Upper lobe of left lung (tissue), 6 donors: ENCODE data around the gene RAC3. TPM values are rescaled to one million over a fixed set of nuclear protein-coding genes. Genes with fewer than 3 reads are reported as not detected.

ENCODE experiments used
- ATAC-seq, 2 donors: fragments of 200-7000 bp; cut with Tn5 transposase; one replicate each; pipeline ENCODE4 v1.9.1; 2022; ENCODE audit warnings: mild to moderate bottlenecking in 2 of 2, moderate library complexity in 2 of 2; ENCODE audit not compliant: low FRiP score in 2 of 2
- DNase-seq, 2 donors: peaks; one replicate each; pipeline ENCODE4 v3.0.0-alpha.2; 2019 to 2020
- H3K27ac ChIP-seq, 4 donors: fragments of 200-600 bp; sonication (generic); one replicate each; pipeline ENCODE4 v1.5.1; 2016 to 2019
- H3K27me3 ChIP-seq, 4 donors: fragments of 200-600 bp; sonication (generic); one replicate each; pipeline ENCODE4 v1.5.1; 2017 to 2019
- H3K36me3 ChIP-seq, 4 donors: fragments of 200-600 bp; sonication (generic); one replicate each; pipeline ENCODE4 v1.5.1; 2016 to 2019
- H3K4me1 ChIP-seq, 4 donors: fragments of 200-600 bp; sonication (generic); one replicate each; pipeline ENCODE4 v1.5.1; 2018 to 2019
- H3K4me3 ChIP-seq, 4 donors: fragments of 200-600 bp; sonication (generic); one replicate each; pipeline ENCODE4 v1.5.1; 2017 to 2019; ENCODE audit warnings: mild to moderate bottlenecking in 2 of 4, moderate library complexity in 1 of 4
- H3K9me3 ChIP-seq, 4 donors: fragments of 200-600 bp; sonication (generic); one replicate each; pipeline ENCODE4 v1.5.1; 2018 to 2019
- CTCF ChIP-seq, 6 experiments: fragments of 450-650 bp in 4 of 6; fragments of 200-600 bp in 2 of 6; sonication (generic) in 2 of 6; IDR thresholded peaks; one replicate each; pipeline ENCODE4 v1.5.1; 2016 to 2019; ENCODE audit warnings: antibody characterized with exemption in 6 of 6
- EP300 ChIP-seq, 4 donors: sonication (generic); formaldehyde crosslinking; IDR thresholded peaks; one replicate each; pipeline ENCODE4 v1.5.1; 2017; ENCODE audit warnings: antibody characterized with exemption in 4 of 4, control low read depth in 2 of 4
- POLR2A ChIP-seq, 4 donors: fragments of 450-650 bp; IDR thresholded peaks; one replicate each; pipeline ENCODE4 v1.5.1; 2016 to 2017; ENCODE audit warnings: antibody characterized with exemption in 4 of 4, mild to moderate bottlenecking in 2 of 4
- POLR2AphosphoS5 ChIP-seq, 2 donors: sonication (generic); formaldehyde crosslinking; IDR thresholded peaks; one replicate each; pipeline ENCODE4 v1.5.1; 2017; ENCODE audit warnings: antibody characterized with exemption in 2 of 2
- WGBS, 2 donors: methylation state at CpG; one replicate each; pipeline ENCODE4 v1.1.5; 2017 to 2018; 5-methylcytosine and 5-hydroxymethylcytosine counted together
- total RNA-seq, 6 donors: library from RNA; depleted of rRNA in 4 of 6; stranded (reverse); fragments of >200 nt in 4 of 6; gene quantifications; one replicate each; pipeline versions ENCODE4 v1.1.0 to v1.2.1, GENCODE V29; 2016 to 2021
- donor health status: DM: no; HTN: no; CAD: no; lungs with moderate emphysema.
- donor health status: DM: no; HTN: yes; CAD: no; lungs with severe emphysema.

The RAC3 gene
- total RNA-seq, 6 donors from 2014 or later = 3.0 to 12.6 (median 7.1) TPM

DNA sequence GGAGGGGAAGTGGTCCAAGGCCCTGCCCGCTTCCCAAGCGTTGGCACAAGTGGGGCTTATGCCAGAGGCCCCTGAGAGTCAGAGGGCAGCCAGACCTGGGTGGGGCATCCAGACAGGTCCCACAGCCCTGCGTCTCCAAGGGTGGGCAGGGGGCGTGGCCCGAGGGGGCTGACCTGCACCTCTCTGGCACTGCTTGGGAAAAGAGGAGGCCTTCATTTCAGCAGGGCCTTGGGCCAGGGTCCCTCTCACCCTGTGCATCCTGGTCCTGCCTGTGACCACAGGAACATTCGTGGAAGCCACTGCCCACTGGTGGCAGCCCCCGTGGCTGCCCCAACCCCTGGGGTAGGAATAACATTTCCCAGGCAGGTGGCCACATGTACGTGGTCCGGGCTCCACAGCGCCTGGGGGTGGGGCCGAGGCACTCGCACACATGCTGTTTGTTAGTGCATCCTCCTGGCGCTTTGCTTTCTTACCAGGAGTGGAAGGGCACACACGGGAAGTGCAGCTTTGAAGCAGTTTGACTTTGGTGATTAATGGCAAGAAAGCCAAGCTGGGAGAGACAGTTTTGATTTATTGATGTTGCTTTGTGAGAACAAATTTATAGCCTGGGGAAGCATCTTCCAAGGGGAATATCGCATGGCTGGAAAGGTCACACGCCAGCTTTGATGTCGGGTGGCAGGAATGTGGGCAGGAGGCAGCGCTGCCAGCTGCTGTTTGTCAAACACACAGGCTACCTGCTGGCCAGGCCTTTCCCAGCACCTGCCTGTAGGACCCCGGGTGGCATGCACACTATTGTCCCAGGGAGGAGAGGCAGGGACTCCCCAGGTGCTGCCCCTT is 13.1 kb upstream of the RAC3 start:
- Histone ChIP-seq H3K36me3 (peaks cover 0 to 21% (median 2%) of the 10 kb centered on the region in 4 donors), H3K27ac (peak overlapping the region in 2 of 4 donors; percentile 17 to 54), H3K27me3 (no peaks in the 10 kb centered on the region), H3K4me1 (peaks cover 13 to 59% (median 39%) of the 10 kb centered on the region in 4 donors), H3K9me3 (no peaks in the 10 kb centered on the region), H3K4me3 (no peak overlapping the region)
- 54 to 78% methylated on average over 3 to 19 of the region's 19 CpGs for WGBS, 2 donors
- no peak for ATAC-seq
- TF ChIP-seq POLR2AphosphoS5 (IDR thresholded peaks at IDR 0.05) = no peak
- TF ChIP-seq POLR2A (IDR thresholded peaks at IDR 0.05) = no peak
- no peak for TF ChIP-seq CTCF (IDR thresholded peaks at IDR 0.05)
- no peak for TF ChIP-seq EP300 (IDR thresholded peaks at IDR 0.05)
- peak in 1 of 2 donors; percentile 83 for DNase-seq

DNA sequence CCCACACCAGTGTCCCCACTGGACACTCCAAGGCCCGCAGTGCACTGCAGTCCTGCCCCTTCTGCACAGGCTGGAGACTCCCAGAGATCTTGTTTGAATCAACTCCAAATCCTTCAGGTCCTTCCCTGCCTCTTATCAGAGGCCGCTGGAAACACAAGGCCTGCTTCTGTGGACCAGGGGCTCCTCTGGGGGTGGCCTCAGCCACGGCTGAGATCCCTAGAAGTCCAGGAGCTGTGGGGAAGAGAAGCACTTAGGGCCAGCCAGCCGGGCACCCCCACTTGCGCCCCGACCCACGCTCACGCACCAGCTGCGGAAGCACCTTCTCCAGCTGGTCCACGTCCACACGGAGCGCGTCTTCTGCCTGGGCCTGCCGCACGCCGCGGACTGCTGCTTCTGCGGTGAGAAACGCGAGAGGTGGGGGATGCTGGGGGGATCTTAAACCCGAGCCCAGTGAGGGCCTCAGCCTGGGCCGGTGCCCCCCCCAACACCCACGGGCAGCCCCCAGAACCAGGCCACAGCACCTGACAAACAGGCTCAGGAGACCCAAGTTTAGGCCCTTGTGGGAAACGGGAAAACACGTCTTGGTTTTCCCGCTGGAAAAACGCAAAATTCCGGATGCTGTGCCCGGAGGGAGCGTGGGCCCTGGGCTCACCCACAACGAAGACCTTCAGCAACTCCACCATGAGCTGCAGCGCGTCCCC is 12.3 kb upstream of the RAC3 start:
- WGBS, 2 donors = 85 to 88% methylated on average over 7 to 16 of the region's 33 CpGs
- Histone ChIP-seq H3K36me3 (peaks cover 0 to 21% (median 2%) of the 10 kb centered on the region in 4 donors), H3K9me3 (no peaks in the 10 kb centered on the region), H3K27me3 (no peaks in the 10 kb centered on the region), H3K27ac (peak overlapping the region in 1 of 4 donors; percentile 54), H3K4me3 (no peak overlapping the region), H3K4me1 (peaks cover 20 to 60% (median 42%) of the 10 kb centered on the region in 4 donors)
- peak in 1 of 2 donors; percentile 82 for DNase-seq
- TF ChIP-seq EP300 (IDR thresholded peaks at IDR 0.05) = no peak
- no peak for TF ChIP-seq POLR2AphosphoS5 (IDR thresholded peaks at IDR 0.05)
- TF ChIP-seq CTCF (IDR thresholded peaks at IDR 0.05) = no peak
- no peak for TF ChIP-seq POLR2A (IDR thresholded peaks at IDR 0.05)
- no peak for ATAC-seq

DNA sequence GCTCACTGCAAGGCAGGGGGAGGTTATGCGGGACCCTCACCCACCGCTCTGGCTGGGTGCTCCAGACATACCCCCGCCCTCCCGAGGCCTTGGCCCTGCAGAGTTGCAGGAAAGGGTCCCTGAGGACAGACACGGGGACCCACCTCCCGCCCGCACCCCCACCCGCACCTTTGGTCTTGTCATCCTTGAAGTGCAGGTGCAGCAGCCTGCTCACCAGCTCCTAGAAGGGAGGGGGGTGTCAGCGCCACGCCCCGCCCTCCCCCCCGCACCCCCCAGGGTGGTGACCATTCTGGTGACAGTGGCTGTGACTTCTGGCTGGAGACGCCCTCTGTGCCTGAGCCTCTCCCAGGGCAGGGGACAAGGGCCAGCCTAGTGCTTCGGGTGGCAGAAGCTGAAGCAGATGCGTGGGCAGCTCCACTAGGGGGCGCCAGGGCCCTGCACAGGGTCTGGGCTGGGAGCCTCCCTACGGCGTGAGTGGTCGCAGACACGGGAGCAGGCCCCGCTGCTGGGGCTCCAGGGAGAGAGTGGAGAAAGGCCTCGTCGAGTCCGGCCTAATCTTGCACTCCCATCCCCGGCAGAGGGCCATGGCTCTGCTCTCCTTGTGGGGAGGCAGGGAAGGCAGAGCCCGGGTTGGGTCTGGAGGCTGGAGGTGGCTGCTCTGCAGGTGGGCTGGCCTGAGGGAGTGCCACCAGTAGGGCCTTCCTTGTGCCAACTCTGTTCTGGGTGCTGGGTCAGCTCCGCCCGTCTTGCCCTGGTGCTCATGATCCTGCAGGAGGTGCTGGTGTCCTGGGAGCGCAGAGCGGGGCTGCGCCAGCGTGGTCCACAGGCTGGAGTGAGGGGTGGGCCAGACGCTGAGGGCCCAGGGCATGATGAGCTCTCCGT is 11.5 kb upstream of the RAC3 start:
- 57 to 65% methylated on average over 13 to 22 of the region's 34 CpGs for WGBS, 2 donors
- ATAC-seq (no peak), DNase-seq (peak; percentile 63 to 89)
- Histone ChIP-seq H3K27ac (no peak overlapping the region), H3K4me3 (no peak overlapping the region), H3K36me3 (peaks cover 0 to 21% (median 2%) of the 10 kb centered on the region in 4 donors), H3K4me1 (peaks cover 21 to 54% (median 41%) of the 10 kb centered on the region in 4 donors), H3K9me3 (no peaks in the 10 kb centered on the region), H3K27me3 (no peaks in the 10 kb centered on the region)
- TF ChIP-seq CTCF (IDR thresholded peaks at IDR 0.05) (peak; percentile 61 to 74 (median 72)), POLR2AphosphoS5 (IDR thresholded peaks at IDR 0.05) (no peak)

DNA sequence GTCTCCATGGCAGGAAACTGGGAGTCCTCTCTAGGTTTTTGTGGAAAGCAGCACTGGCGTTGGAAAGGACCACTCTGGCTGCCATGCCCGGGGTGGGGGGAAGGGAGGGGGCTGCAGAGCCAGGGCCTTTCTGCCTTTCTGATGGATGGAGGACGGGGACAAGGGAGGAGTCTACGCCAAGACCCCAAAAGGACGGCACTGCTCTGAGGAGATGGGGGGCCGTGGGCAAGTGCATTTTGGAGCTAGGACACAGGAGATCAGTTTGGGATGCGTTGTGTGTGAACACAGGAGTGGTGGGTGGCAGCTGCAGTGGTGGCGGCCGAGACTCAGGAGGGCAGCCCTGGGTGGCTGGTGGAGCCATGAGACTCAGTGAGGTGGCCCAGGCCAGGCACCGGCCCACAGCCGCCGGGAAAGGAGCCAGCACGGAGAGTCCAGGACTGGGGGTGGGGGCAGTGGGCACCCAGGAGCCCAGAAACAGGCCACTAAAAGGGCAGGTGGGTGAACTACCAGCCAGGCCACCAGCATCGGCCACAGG is 10.8 kb upstream of the RAC3 start:
- ATAC-seq (no peak), DNase-seq (peak in 1 of 2 donors; percentile 87)
- TF ChIP-seq CTCF (IDR thresholded peaks at IDR 0.05) = no peak
- TF ChIP-seq POLR2A (IDR thresholded peaks at IDR 0.05) = no peak
- 77 to 85% methylated on average over 11 to 14 of the region's 14 CpGs for WGBS, 2 donors
- no peak overlapping the region for H3K27ac ChIP-seq
- H3K36me3 ChIP-seq = peaks cover 0 to 21% (median 2%) of the 10 kb centered on the region in 4 donors
- no peaks in the 10 kb centered on the region for H3K27me3 ChIP-seq
- H3K4me1 ChIP-seq = peaks cover 21 to 53% (median 41%) of the 10 kb centered on the region in 4 donors
- no peaks in the 10 kb centered on the region for H3K9me3 ChIP-seq
- no peak overlapping the region for H3K4me3 ChIP-seq
